Sigmoid colon (tissue), 7 donors: ENCODE results near the gene ZFP91. TPM values are rescaled to one million over a fixed set of nuclear protein-coding genes. Genes with fewer than 3 reads are reported as not detected.

Experiments
- DNase-seq: peaks from one replicate; pipeline ENCODE4 v3.0.0-alpha.2; 2019
- H3K27ac ChIP-seq, 4 donors: fragments of 200-600 bp; sonication (generic); one replicate each; pipeline ENCODE4 v1.5.1; 2016 to 2019; ENCODE audit warnings: mild to moderate bottlenecking in 1 of 4
- H3K27me3 ChIP-seq, 3 donors: fragments of 200-600 bp; sonication (generic); one replicate each; pipeline ENCODE4 v1.5.1; 2019; ENCODE audit warnings: mild to moderate bottlenecking in 1 of 3
- H3K36me3 ChIP-seq, 4 donors: fragments of 200-600 bp; sonication (generic); one replicate each; pipeline ENCODE4 v1.5.1; 2016 to 2019
- H3K4me1 ChIP-seq, 4 donors: fragments of 200-600 bp; sonication (generic); one replicate each; pipeline ENCODE4 v1.5.1; 2017 to 2019
- H3K4me3 ChIP-seq, 4 donors: fragments of 200-600 bp; sonication (generic); one replicate each; pipeline ENCODE4 v1.5.1; 2017 to 2019; ENCODE audit warnings: mild to moderate bottlenecking in 2 of 4, moderate library complexity in 1 of 4
- H3K9me3 ChIP-seq, 4 donors: fragments of 200-600 bp in 3 of 4; sonication (generic) in 3 of 4; one replicate each; pipeline versions ENCODE4 v1.5.1 to v1.6.1; 2013 to 2019
- EP300 ChIP-seq, 4 donors: sonication (generic); formaldehyde crosslinking; IDR thresholded peaks; one replicate each; pipeline ENCODE4 v1.6.1; 2017; ENCODE audit warnings: antibody characterized with exemption in 4 of 4
- POLR2A ChIP-seq, 2 donors: fragments of 450-650 bp; IDR thresholded peaks; one replicate each; pipeline ENCODE4 v1.6.1; 2016; ENCODE audit warnings: antibody characterized with exemption in 2 of 2, mild to moderate bottlenecking in 2 of 2, moderate library complexity in 2 of 2
- POLR2AphosphoS5 ChIP-seq, 4 donors: sonication (generic); formaldehyde crosslinking; IDR thresholded peaks; one replicate each; pipeline ENCODE4 v1.6.1; 2017; ENCODE audit warnings: antibody characterized with exemption in 4 of 4
- whole genome bisulfite sequencing, 2 donors: extraction: QIAGEN DNeasy Blood & Tissue Kit; methylation state at CpG; one replicate each; pipeline ENCODE4 v1.1.7; 2013; 5-methylcytosine and 5-hydroxymethylcytosine counted together
- intact Hi-C: fragments of 100-400 bp; cut with DNase I; formaldehyde crosslinking; loops from one replicate; pipeline ENCODE4 v1.15.1; 2023
- polyA plus RNA-seq, 3 donors: library from polyadenylated mRNA; stranded (reverse); fragments of 200-250 nt; gene quantifications; one replicate each; pipeline ENCODE4 v1.2.3, GENCODE V29; 2013
- total RNA-seq, 4 donors: library from RNA; depleted of rRNA; stranded (reverse); fragments of >200 nt; gene quantifications; one replicate each; pipeline ENCODE4 v1.1.0, GENCODE V29; 2016
- TF ChIP-seq, protein P1 (sequence below), 4 experiments: fragments of 450-650 bp in 3 of 4; fragments of 200-600 bp in 1 of 4; IDR thresholded peaks; one replicate each; pipeline ENCODE4 v1.5.1; 2016 to 2019; ENCODE audit warnings: antibody characterized with exemption in 4 of 4, mild to moderate bottlenecking in 3 of 4, moderate library complexity in 2 of 4
- donor health status: healthy with polysubstance abuse.
- donor health status: Bipolar disorder and iron deficiency.
- donor health status: healthy.

Gene ZFP91
- total and polyA plus RNA-seq, 7 donors = 31.6 to 77.4 (median 68.4) TPM

GRCh38 chr11:58626934-58627483 is 48.1 kb downstream of the ZFP91 start:
- no peak for DNase-seq
- Histone ChIP-seq H3K36me3 (peaks cover 4 to 35% (median 9%) of the 10 kb centered on the region in 4 donors), H3K27ac (peak overlapping the region in 3 of 4 donors; percentile 33 to 64 (median 46)), H3K4me3 (no peak overlapping the region), H3K4me1 (peaks cover 0 to 44% (median 21%) of the 10 kb centered on the region in 4 donors), H3K9me3 (no peaks in the 10 kb centered on the region), H3K27me3 (no peaks in the 10 kb centered on the region)
- TF ChIP-seq, protein P1, sequence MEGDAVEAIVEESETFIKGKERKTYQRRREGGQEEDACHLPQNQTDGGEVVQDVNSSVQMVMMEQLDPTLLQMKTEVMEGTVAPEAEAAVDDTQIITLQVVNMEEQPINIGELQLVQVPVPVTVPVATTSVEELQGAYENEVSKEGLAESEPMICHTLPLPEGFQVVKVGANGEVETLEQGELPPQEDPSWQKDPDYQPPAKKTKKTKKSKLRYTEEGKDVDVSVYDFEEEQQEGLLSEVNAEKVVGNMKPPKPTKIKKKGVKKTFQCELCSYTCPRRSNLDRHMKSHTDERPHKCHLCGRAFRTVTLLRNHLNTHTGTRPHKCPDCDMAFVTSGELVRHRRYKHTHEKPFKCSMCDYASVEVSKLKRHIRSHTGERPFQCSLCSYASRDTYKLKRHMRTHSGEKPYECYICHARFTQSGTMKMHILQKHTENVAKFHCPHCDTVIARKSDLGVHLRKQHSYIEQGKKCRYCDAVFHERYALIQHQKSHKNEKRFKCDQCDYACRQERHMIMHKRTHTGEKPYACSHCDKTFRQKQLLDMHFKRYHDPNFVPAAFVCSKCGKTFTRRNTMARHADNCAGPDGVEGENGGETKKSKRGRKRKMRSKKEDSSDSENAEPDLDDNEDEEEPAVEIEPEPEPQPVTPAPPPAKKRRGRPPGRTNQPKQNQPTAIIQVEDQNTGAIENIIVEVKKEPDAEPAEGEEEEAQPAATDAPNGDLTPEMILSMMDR (IDR thresholded peaks at IDR 0.05) = no peak
- TF ChIP-seq POLR2A (IDR thresholded peaks at IDR 0.05) = no peak
- no peak for TF ChIP-seq POLR2AphosphoS5 (IDR thresholded peaks at IDR 0.05)
- no peak for TF ChIP-seq EP300 (IDR thresholded peaks at IDR 0.05)
- intact Hi-C loops = no loop called here
- WGBS, 2 donors = 76 to 87% methylated on average over 4 of the region's 4 CpGs

DNA sequence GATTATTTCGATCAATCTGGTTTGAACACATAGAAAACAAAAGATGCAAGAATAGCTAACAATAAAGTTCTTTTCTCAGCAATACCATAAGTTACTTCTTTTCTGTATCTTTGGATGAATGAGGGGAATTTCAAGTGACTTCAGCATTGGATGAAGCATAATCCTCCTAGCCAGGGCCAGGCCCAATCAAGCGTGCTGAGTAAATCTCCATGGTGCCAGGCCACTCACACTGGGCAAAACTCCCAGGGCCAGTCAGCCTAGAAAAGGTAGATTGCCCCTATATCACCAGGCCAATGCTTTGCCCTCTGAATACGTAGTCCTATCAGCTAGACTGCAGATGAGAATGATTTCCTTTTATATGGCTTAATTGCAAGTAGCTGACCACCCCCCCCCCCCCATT is 49.6 kb downstream of the ZFP91 start:
- Histone ChIP-seq H3K4me1 (peaks cover 0 to 29% (median 17%) of the 10 kb centered on the region in 4 donors), H3K36me3 (peaks cover 4 to 23% (median 6%) of the 10 kb centered on the region in 4 donors), H3K27ac (peak overlapping the region in 3 of 4 donors; percentile 33 to 64 (median 46)), H3K9me3 (no peaks in the 10 kb centered on the region), H3K27me3 (no peaks in the 10 kb centered on the region), H3K4me3 (no peak overlapping the region)
- intact Hi-C loops = no loop called here
- TF ChIP-seq POLR2AphosphoS5 (IDR thresholded peaks at IDR 0.05) (no peak), EP300 (IDR thresholded peaks at IDR 0.05) (no peak), POLR2A (IDR thresholded peaks at IDR 0.05) (no peak)
- TF ChIP-seq, protein P1 (IDR thresholded peaks at IDR 0.05) = no peak
- WGBS, 2 donors = 87 to 91% methylated on average over 3 of the region's 3 CpGs
- no peak for DNase-seq

- 28 to 32% methylated on average over 2 of the region's 2 CpGs for WGBS, 2 donors
- intact Hi-C loops = no loop called here
- DNase-seq = no peak
- TF ChIP-seq, protein P1 (IDR thresholded peaks at IDR 0.05) = peak in 2 of 4 experiments; percentile 26 to 43
- no peak for TF ChIP-seq EP300 (IDR thresholded peaks at IDR 0.05)
- H3K9me3 ChIP-seq = no peaks in the 10 kb centered on the region
- no peaks in the 10 kb centered on the region for H3K27me3 ChIP-seq
- H3K36me3 ChIP-seq = peaks cover 0 to 8% (median 0%) of the 10 kb centered on the region in 4 donors
- peaks cover 0 to 27% (median 17%) of the 10 kb centered on the region in 4 donors for H3K4me1 ChIP-seq
- H3K27ac ChIP-seq = no peak overlapping the region
- H3K4me3 ChIP-seq = no peak overlapping the region
Observed at GRCh38 chr11:58629857-58630256, 51.0 kb downstream of the ZFP91 start.

DNA sequence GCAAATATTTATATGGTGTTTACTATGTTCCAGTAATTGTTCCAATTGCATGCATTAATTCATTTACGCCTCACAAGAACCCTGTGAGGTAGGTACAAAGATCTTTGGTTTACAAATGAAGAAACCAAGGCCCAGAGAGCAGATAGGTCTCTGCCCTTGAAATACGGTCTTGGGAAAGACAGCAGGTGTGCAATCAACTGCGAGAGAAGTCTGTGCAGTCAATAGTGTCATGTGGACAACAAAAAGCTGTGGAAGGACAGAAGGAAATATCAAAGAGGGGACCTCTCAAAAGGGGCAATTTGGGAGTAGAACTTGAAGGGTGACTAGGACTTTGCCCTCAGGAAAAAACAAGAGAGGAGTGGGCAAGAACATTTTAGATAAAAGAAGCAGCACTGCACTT is 52.5 kb downstream of the ZFP91 start:
- Histone ChIP-seq H3K4me3 (no peak overlapping the region), H3K27me3 (no peaks in the 10 kb centered on the region), H3K27ac (no peak overlapping the region), H3K9me3 (no peaks in the 10 kb centered on the region), H3K36me3 (no peaks in the 10 kb centered on the region), H3K4me1 (peaks cover 0 to 25% (median 17%) of the 10 kb centered on the region in 4 donors)
- TF ChIP-seq EP300 (IDR thresholded peaks at IDR 0.05) = no peak
- TF ChIP-seq, protein P1 (IDR thresholded peaks at IDR 0.05) = no peak
- no peak for TF ChIP-seq POLR2AphosphoS5 (IDR thresholded peaks at IDR 0.05)
- no peak for TF ChIP-seq POLR2A (IDR thresholded peaks at IDR 0.05)
- 77 to 89% methylated on average over 3 of the region's 3 CpGs for WGBS, 2 donors
- intact Hi-C loops = no loop called here
- no peak for DNase-seq

- H3K4me3 ChIP-seq = no peak overlapping the region
- H3K9me3 ChIP-seq = no peaks in the 10 kb centered on the region
- no peak overlapping the region for H3K27ac ChIP-seq
- intact Hi-C loops = no loop called here
- DNase-seq = no peak
- H3K4me1 ChIP-seq = peaks cover 0 to 14% (median 9%) of the 10 kb centered on the region in 4 donors
- no peaks in the 10 kb centered on the region for H3K36me3 ChIP-seq
- no peaks in the 10 kb centered on the region for H3K27me3 ChIP-seq
- TF ChIP-seq POLR2AphosphoS5 (IDR thresholded peaks at IDR 0.05) (no peak), EP300 (IDR thresholded peaks at IDR 0.05) (no peak), POLR2A (IDR thresholded peaks at IDR 0.05) (no peak)
- TF ChIP-seq, protein P1 (IDR thresholded peaks at IDR 0.05) = no peak
- WGBS, 2 donors = 95 to 99% methylated on average over 1 of the region's 1 CpG
Observed at GRCh38 chr11:58632510-58632909, 53.6 kb downstream of the ZFP91 start.
